ENCODE data around the gene FBXO15. TPM values are rescaled to one million over a fixed set of nuclear protein-coding genes. Genes with fewer than 3 reads are reported as not detected.

FBXO15 gene
- total and polyA plus RNA-seq, 2 of the 8 experiments (the other 6 are each of a cell fraction or from before 2014, with no cell fraction given): 0.84 to 0.85 TPM

DNA sequence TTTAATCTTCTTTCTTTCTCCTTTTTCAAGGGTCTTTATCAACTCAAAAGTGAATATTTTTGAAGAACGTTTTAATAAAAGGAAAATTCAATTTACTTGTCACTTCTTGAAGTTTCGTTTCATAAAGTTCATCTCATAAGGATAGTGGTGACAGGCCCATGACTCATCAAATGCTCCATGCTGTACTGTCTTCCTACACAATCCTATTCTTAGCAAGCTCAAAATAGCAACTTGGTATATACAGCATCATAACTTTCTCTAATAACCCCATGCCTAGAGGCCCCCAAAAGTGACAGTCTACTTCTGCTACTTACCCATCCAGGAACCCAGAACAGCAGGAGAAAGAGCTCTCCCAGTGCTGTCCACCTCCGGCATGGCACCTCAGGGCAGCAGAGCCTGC lies 7.7 kb downstream of the FBXO15 start:
- Histone ChIP-seq H2BK120ac (replicated peaks; ENCODE audit: low read depth, low read length) (no peak overlapping the region), H3K79me1 (ENCODE audit: low read depth, low read length) (no peaks in the 10 kb centered on the region), H3K56ac (replicated peaks; ENCODE audit: insufficient read length, low read depth, low read length) (no peak overlapping the region), H2BK5ac (ENCODE audit: low read depth, low read length) (no peak overlapping the region), H3K4ac (replicated peaks; ENCODE audit: insufficient read length, low read depth, low read length) (no peak overlapping the region), H2BK20ac (ENCODE audit: low read length) (no peak overlapping the region), H3K14ac (ENCODE audit: insufficient read length) (no peak overlapping the region), H3K9ac (replicated peaks in 1 of 4; ENCODE audit: extremely low read depth in 1 of 4, low read depth in 3 of 4, low read length in 3 of 4) (no peak overlapping the region), H3K4me2 (ENCODE audit: insufficient read depth in 1 of 2, low read depth in 2 of 2, low read length in 2 of 2) (no peak overlapping the region), H4K20me1 (replicated peaks in 1 of 2; ENCODE audit: control insufficient read depth in 1 of 2, insufficient read depth in 2 of 2, low read length in 2 of 2) (no peaks in the 10 kb centered on the region), H2BK12ac (ENCODE audit: low read depth, low read length) (no peak overlapping the region), H3K18ac (ENCODE audit: extremely low read depth, low read length) (no peak overlapping the region), H3K4me1 (replicated peaks in 1 of 4; ENCODE audit: control insufficient read depth in 3 of 4, insufficient read depth in 4 of 4, low read length in 3 of 4) (no peaks in the 10 kb centered on the region; a peak in 1 of 7 replicates), H2AFZ (ENCODE audit: low read length) (no peak overlapping the region), H2AK5ac (ENCODE audit: low read depth, low read length) (no peak overlapping the region), H4K8ac (ENCODE audit: extremely low read depth, insufficient read depth, low read length) (no peak overlapping the region), H4K5ac (ENCODE audit: insufficient read length, low read depth, low read length) (no peak overlapping the region), H3K23me2 (ENCODE audit: low read depth, low read length) (peaks cover 2% of the 10 kb centered on the region; the same call in 1 of the 2 replicates), H3K27me3 (replicated peaks in 1 of 4; ENCODE audit: control insufficient read depth in 3 of 4, extremely low read depth in 1 of 4, insufficient read depth in 3 of 4, low read length in 3 of 4) (no peaks in the 10 kb centered on the region), H2BK15ac (ENCODE audit: low read length) (no peak overlapping the region), H3K36me3 (ENCODE audit: control insufficient read depth in 2 of 4, insufficient read depth in 4 of 4, low read length in 3 of 4) (no peaks in the 10 kb centered on the region), H3K27ac (ENCODE audit: low read depth, low read length) (no peak overlapping the region), H3K9me3 (ENCODE audit: insufficient read depth in 2 of 2, low read depth in 1 of 2, low read length in 1 of 2) (no peaks in the 10 kb centered on the region), H3K23ac (ENCODE audit: insufficient read length) (no peak overlapping the region), H3K4me3 (ENCODE audit: extremely low read depth in 1 of 4, insufficient read depth in 2 of 4, low read depth in 3 of 4, low read length in 4 of 4) (no peak overlapping the region), H4K91ac (replicated peaks; ENCODE audit: insufficient read length, low read length) (no peak overlapping the region), H3K79me2 (ENCODE audit: control insufficient read depth in 1 of 2, insufficient read depth in 2 of 2, low read length in 2 of 2) (no peaks in the 10 kb centered on the region)
- no peak for TF ChIP-seq SIN3A (conservative IDR thresholded peaks at IDR 0.05 in 1 of 2, IDR thresholded peaks at IDR 0.05 in 1 of 2; ENCODE audit: low read depth in 1 of 2, low read length in 2 of 2)
- no peak for TF ChIP-seq BRCA1 (IDR thresholded peaks at IDR 0.05; ENCODE audit: low read depth, low read length)
- TF ChIP-seq CHD1 (IDR thresholded peaks at IDR 0.05; ENCODE audit: low read depth, low read length): no peak
- TF ChIP-seq KDM5A (IDR thresholded peaks at IDR 0.05; ENCODE audit: low read length): no peak
- no peak for TF ChIP-seq SUZ12 (IDR thresholded peaks at IDR 0.05; ENCODE audit: low read length)
- TF ChIP-seq CBX8 (IDR thresholded peaks at IDR 0.05; ENCODE audit: borderline replicate concordance, low read depth, low read length): no peak
- no peak for TF ChIP-seq HDAC6 (IDR thresholded peaks at IDR 0.05; ENCODE audit: low read depth, low read length)
- TF ChIP-seq KDM4A (IDR thresholded peaks at IDR 0.05; ENCODE audit: low read depth, low read length, severe bottlenecking): no peak
- TF ChIP-seq RAD21 (IDR thresholded peaks at IDR 0.05 in 1 of 2, conservative IDR thresholded peaks at IDR 0.05 in 1 of 2; ENCODE audit: low read depth in 2 of 2, low read length in 2 of 2): no peak
- TF ChIP-seq CHD2 (IDR thresholded peaks at IDR 0.05; ENCODE audit: low read length): no peak
- 61% methylated on average over 3 of the region's 3 CpGs; no CpG with 5 or more reads in 1 of the 2 experiments for WGBS, 2 experiments (ENCODE audit: extremely low coverage in 1 of 2, insufficient coverage in 1 of 2, insufficient read length in 1 of 2, insufficient replicate concordance in 2 of 2, low coverage in 1 of 2, low lambda C conversion rate in 2 of 2, missing lambda C conversion rate in 1 of 2)
- CTCF ChIA-PET (ENCODE audit: partially characterized antibody): interaction anchor here (0.7 to 1.5 kb wide), 5 partner anchors 13 to 412 kb away, joined by 3 to 6 read pairs (median 3); no protein-coding TSS in a partner anchor
- FAIRE-seq: no peak
- POLR2A ChIA-PET (ENCODE audit: partially characterized antibody): no interaction called here
- no peak for DNase-seq (ENCODE audit: low read depth in 1 of 2, low spot score in 2 of 2)
